A549 treated with CORT108297 at 1 μM for 4 hours (cell line): ENCODE data around the gene FYN. TPM values are rescaled to one million over a fixed set of nuclear protein-coding genes. Genes with fewer than 3 reads are reported as not detected.

Source experiments
- total RNA-seq: library from RNA; stranded (reverse); fragments of 200-300 nt; extraction: Qiagen RNA extraction; gene quantifications from 5 replicates; pipeline ENCODE4 v1.2.3, GENCODE V29; 2022

FYN gene
- total RNA-seq: 3.8 to 7.4 TPM (median 5.6 TPM) in 5 replicates

DNA sequence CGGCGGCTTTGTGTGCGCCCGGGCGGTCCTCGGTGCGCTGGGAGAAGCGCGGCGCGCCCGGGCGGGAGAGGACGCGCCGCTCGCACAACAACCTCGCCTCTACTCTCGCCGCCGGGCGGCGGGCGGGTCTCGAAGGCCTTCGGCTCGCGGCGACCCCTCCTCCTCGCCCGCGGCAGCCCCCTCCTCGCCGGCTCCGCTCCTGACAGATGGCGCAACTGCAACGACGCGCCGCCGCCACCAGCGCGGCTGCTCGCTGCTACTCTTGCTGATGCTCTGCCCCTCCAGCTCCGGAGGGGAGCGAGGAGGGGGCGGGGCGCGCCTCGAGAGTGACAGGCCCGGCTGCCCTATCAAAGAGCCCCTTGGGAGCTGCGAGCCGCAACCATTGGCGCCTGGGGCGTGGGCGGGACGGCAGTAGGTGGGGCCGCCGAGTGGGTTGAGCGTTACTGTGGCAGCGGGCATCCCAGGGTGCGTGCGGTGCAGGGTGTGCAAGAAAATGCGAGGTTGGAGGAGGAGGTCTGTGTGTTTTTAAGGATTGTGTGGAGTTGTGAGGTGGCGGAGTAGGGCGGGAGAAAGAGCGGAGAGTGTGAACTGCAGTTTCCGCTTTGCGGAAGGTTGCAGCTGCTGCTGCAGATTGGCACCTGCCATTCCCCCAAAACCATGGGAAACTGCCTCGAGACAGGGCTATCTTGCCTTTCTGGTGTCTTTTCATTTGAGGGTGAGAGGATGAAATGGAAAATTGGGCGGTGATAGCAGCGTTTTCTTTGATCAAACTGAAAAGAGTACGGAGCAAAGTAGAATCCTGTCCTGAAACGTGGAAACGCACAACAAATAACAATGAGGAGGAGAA is at the start of gene FYN:
Gene FYN (minus strand): TSS at position 275 of the 847 bp plus-strand sequence. CDS start 153,401 bp downstream, outside the sequence.

Other genes with a start within 250 kb of the FYN start
- not detected in 5 replicates for gene CCN6, start 180.7 kb upstream of the FYN start, total RNA-seq
- gene TUBE1, start 214.0 kb upstream of the FYN start, total RNA-seq: 5.7 to 7.1 TPM (median 6.4 TPM) in 5 replicates
- gene FAM229B, start 214.1 kb upstream of the FYN start, total RNA-seq: 7.5 to 11.4 TPM (median 8.6 TPM) in 5 replicates